NCI-H345 treated with DMSO at 0.1 percent for 48 hours (cell line): ENCODE data around the gene CKAP5.

Experiments
- DNase-seq: peaks from one replicate; lab custom pipeline; 2025; ENCODE audit not compliant: unreplicated experiment; lab: John Stamatoyannopoulos, UW

CKAP5 gene

DNA sequence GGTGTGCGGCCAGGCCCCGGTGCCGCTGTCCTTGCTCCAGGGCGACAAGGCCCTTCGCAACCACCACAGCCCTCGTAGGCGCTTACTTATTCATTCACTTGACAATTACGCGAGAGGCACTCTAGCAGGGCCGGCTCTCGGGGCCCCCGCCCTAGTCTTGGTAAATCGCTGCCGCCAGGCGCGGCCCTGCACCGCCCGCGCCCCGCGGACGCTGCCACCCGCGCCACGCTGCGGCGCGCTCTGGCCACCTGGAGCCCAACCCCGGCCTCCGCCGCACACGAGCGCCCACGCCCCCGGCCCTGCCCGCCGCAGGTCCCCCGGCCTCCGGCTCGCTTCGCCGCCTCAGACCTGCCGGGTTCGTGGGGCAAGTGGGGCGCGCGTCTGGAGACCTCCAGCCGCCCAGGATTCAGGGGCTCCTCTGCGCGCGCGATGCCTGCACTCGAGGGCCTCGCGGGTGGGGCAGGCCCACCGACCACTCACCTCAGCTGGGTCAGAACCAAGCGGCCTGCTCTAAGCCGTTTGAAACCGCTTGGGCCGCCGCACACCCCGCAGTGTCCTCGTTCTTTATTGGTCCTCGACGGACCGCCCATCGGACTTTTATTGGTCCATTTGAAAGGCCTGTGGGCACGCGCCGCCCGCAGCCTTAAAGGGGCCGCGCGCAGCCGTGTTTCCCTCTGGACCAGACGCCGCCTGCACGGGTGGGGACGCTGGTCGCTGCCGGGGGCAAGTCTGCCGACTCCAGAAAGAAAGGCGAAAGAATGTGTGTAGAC lies at the start of gene CKAP5:
TSS of gene CKAP5 (minus strand) at position 541 of the 770 bp plus-strand sequence. CDS start 25,049 bp downstream, outside the sequence.
- DNase-seq = peak; percentile 90

DNA sequence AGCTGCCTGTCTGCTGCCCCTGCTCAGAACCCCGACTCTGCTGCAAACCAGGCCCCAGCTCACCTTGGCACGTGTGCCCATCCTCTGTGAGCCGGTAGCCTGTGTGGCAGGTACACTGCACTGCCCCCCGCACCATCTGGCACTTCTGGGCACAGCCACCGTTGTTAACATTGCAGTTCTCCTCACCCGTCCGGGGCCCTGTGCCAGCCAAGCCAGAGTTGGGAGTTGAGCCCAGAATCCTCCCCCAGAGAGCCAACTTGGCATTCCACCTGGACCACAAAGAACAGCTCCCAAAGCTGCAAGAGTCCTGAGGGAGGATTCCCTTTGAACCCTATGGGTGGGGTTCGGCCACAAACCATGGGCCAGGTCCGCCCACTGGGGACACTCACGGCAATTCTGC lies 49.7 kb upstream of the CKAP5 start:
- DNase-seq = no peak

DNA sequence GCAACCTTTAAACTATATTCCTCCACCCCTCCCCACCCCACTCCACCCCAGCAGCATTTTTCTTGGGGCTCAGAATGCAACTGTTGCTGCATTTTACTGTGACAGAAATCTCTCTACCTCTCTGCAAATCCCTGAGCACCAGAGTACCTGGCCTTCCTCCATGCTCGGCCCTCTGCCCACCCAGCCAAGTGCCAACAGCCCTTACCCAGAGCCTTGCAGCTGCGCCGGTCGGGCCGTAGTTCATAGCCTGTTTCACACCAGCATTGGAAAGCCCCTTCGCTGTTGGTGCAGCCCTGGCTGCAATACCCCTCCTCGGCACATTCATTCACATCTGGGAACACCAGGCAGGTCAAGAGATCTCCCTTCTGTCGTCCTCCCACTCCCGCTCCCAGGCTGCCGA lies 48.9 kb upstream of the CKAP5 start:
- no peak for DNase-seq

DNA sequence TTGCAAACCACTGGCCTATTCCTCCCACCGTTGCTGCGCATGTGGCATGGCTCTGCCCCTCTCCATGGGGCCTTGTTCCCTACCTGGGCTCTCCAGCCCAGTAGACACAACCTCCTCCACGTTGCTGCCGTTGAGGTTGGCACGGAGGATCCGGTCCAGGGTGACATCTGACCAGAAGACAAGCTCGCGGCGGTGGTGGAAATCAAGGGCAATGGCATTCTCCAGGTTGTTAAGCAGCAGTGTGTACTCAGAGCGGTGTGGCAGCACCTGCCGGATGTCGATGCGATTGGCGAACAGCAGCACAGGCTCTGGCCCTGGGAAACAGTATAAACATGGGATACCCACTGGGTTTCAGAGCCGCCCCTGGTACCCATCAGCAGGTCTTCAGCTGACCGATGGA lies 48.4 kb upstream of the CKAP5 start:
- no peak for DNase-seq

DNA sequence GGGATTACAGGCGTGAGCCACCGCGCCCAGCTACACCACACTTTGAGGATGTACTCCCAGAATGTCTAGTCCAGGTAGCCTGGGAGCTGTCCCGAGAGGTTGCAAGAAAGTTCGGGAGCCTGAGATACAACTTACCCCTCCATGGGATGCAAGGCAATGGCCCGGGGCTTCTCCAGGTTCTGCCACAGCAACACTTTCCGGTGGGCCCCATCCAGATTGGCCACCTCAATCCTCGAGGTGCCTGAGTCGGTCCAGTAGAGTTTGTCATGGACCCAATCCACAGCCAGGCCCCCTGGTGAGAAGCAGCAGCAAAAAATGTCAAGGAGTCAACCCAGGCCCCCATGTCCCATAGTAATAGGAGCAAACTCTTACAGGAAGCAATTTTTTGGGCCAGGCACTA lies 46.8 kb upstream of the CKAP5 start:
- no peak for DNase-seq

DNA sequence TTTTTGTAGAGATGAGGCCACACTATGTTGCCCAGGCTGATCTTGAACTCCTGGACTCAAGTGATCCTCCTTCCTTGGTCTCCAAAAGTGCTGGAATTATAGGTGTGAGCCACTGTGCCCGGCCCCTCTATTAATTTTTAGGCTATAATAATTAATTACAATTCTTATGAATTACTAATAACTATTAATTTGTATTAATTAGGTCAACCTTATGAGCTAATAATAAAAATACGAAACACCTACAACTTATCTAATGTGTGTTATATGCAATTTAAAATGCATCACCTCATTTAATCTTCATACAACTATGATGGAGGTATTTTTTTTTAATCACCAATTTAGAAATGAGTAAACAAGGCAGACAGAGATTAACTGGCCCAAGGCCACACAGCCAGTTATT lies 46.0 kb upstream of the CKAP5 start:
- DNase-seq = no peak

DNA sequence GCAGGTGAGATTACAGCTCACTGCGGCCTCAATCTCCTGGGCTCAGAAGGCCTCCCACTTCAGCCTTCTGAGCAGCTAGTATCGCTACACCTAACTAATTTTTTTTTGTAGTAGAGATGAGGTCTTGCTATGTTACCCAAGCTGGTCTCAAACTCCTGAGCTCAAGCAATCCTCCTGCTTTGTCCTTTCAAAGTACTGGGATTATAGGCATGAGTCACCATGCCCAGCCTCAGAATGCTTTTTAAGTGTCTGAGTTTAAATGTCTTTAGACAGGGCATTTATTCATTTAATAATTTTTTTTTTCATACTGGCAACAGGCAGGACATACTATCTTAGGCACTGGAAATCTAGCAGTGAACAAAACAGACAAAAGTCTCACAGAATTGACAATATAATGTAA lies 44.6 kb upstream of the CKAP5 start:
- no peak for DNase-seq

DNA sequence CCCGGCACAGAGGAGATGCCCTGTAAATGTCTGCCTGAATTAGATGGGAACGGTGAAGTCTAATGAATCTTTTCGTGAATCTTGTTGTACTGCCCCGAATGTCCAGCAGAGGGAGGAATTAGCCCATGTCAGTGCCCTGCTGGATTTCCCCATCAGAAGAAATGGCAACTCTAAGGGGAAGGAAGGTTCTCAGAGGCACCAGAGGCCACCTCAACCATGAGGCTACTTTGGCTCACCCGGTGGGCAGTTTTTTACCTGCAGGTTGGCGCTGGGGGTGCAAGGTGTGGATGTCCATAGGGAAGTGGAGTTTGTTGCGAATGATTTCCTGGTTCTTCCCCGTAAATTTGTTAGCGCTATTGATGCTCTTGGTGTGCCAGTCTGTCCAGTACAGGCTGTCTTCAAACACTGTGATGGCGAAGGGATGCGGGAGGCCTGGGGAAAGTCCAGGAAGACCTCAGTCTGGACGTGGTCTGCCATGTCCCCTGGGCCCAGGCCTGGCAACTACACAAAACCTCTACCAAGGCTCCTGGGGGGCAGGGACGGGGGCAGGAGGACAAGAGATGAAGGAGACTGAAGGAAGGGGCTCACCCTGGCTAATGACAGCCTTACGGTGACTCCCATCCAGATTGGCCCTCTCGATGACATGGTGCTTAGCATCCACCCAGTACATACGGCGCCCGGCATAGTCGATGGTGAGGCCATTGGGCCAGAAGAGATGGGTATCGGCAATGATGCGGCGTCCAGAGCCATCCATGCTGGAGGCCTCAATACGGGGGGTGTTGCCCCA lies 43.8 kb upstream of the CKAP5 start:
- peak; percentile 46 for DNase-seq

DNA sequence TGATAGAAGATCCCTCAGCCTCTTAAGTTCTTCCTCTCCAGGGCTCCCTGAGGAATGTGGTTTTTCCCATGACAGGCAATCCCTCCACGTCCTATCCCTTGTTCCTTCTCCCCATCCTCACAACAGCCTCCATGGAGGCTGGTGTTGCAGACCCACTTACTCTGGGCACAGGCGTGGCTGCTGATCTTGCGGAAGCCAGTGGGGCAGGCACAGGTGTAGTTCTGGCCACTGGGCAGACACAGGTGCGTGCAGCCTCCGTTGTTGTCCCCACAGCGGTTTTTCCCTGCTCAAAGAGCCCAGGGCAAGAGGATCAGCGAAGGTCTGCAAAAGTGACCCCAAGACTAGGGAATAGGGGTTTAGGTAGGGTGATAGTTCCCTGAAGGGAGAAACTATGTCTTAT lies 43.2 kb upstream of the CKAP5 start:
- no peak for DNase-seq

DNA sequence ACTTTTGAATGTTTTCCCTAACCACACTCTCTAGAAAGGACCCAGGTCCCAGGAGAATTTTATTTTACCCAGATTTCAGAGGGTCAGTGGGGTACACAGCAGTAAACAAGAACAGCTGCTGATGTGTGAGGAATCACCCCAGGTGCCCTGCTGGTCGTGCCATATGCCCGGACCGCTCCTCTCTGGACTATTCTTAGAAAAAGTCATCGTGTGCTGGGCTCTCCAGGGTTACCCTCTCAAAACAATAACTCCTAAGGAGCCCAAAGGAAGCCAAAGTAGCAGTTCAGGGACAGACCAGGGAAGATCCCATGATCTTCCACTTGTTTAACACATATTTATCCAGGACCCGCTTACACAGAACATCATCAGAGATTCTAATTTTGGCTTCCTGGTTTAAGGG lies 42.6 kb upstream of the CKAP5 start:
- no peak for DNase-seq

DNA sequence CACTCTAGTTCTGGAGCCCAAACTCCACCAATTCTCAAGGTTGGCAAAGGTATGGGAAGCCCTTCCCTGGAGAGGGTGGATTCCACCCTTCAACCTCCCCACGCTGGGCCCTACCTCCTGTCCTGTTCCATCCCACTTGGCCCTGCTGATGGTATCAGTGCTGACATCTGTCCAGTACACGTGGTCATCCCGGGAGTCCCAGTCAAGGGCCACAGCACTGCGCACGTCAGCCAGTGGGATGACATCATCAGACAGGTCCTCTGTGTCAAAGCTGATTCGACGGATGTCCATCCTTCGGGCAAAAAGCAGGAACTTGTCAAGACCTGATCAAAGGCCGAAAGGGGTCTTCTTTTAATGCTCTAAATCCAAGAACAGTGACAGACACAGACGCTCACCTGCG lies 40.1 kb upstream of the CKAP5 start:
- no peak for DNase-seq

DNA sequence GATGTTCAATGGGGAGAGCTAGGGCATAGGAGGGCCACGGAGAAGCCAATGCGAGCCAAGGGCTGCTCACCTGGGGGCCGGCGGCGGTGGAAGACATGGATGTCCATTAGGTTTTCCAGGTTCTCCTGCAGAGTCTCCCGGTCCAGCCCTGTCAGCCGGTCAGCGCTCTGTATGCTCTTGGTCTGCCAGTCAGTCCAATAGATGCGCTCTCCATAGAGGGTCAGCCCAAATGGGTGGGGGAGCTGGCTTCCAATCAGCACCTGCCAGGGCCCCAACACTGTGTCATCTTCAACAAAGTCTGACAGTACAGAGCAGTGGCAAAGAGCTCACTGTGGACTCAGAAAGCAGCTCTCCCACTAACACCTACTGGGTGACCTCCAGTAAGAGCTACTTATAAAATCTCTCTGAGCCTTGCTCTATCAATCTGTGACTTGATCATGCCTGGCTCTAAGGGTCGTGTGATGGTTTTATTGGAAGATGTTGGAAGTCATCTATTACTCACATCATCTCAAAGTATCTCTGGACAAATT lies 33.0 kb upstream of the CKAP5 start:
- DNase-seq = no peak

DNA sequence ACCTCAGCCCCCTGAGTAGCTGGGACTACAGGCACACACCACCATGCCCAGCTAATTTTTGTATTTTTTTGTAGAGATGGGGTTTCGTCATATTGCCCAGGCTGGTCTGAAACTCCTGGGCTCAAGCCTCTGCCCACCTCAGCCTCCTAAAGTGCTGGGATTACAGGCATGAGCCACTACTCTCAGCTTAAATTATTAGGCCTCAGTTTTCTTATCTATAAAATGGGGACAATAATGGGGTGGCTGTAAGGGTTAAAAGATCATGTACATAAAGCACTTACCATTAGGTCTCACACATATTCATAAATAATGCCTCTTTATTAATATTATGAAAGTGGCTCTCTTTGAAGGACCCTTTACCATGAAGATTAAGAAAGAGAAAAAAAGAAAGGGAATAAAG lies 31.5 kb upstream of the CKAP5 start:
- no peak for DNase-seq

DNA sequence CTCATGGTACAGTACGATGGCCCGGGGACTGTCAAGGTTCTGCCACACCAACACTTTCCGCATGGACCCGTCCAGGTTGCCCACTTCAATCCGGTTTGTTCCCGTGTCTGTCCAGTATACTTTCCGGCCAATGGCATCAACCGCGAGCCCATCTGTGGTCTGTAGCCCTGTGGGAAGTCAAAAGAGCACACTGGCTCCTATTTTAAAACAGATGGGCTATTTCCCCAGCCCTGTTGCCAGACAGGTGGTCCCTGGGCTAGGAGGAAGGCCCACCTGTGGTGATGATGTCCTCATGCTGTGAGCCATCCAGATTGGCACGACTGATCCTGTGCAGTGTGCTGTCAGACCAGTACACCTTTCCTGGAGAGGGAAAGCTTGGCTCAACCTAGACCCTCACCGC lies 30.4 kb upstream of the CKAP5 start:
- DNase-seq = no peak

DNA sequence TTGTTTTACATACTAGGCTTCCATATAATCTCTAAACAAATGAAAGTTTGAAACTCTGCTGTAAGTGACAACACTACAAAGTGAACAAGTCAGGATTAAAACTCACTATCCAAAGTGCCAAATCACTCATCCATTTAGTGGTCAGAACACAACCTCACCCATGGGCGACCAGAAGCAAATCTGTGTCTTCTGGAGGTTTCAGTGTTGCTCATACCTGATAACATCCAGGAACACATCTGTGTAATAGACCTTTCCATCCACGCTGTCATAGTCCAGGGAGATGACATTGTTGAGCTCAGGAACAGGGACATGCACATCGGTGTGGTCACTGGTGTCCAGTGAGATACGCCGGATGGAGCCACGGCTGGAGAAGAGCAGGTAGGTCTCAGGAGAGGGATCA lies 28.5 kb upstream of the CKAP5 start:
- DNase-seq = no peak

DNA sequence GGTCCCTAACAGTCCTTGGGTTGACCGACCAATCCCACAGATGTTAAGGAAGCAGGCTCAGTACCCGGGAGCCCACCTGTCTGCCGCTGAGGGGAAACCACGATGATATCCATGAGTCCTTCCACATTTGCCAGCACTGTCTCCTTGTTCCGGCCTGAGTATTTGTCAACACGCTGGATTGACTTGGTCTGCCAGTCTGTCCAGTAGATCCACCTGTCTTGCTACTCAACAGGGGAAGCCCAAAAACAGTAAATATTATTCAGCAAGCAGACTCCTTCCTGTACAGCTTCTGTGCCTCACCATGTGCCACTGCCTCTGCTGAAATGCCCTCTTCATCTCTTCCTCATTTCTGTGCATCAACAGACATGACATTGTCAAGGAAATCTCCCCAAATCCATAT lies 22.8 kb upstream of the CKAP5 start:
- no peak for DNase-seq

DNA sequence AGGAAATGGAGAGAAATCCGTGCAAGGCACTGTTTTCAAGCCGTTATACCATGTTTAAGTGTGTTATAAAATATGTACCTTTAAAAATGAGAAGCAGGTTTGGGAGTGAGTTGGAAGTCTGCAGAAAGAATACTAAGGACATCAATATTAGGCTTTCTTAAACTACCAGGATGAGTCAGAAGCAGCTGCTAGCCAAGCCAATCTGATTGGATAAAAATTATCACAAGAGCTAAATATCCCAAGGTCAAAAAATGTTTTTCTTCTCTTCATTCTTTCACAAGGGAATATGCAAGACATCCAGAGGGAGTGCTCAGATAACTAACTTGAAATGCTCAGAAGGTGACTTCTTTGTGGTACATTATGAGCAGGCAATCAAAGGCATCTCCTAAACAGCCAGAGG lies 19.3 kb upstream of the CKAP5 start:
- DNase-seq = no peak

DNA sequence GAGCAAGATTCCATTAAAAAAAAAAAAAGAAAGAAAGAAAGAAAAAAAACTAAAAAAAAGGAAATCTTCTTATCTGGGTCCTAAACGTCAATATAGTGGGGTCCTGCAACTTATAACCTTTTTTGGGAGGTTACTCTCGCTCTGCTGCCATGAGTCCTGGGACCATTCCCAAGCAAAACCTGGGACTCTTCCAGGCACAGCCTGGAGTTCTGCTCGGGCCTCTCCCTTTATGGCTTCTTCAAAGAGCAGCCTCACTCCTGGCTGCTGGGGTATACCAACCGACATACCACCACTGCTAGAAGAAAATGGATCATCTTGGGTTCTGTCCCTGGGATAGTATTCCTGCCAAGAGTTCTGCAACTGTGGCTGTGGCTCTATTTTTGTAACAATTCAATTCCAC lies 14.1 kb upstream of the CKAP5 start:
- no peak for DNase-seq

DNA sequence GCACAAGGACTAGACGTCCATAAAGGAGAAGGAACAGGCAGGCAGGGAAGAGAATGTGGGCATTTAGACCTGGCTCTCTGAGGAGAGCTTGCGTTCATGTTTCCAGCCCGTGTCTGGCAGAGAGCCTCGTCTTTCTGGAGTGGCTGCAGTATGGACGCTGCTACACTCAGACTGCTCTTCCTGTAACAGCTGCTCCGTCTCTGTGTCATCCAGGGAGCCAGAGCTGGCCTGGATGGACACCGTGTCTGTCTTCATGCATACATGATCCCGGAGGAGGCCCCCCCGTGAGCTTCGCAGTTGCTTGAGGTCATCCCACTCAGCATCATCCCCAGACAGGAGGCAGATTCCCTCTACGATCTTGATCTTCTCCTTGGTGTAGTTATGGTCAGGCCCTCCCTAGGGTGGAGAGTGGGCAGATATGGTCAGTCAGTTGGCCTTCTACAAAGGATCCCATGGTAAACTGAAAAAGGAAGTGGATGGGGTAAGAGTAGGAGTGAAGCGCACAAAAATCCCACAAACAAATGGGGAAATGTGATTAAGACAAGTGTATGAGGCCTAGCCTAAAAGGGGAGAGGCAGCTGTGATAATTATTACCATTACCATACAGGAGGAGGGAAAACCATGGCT lies 13.0 kb upstream of the CKAP5 start:
- DNase-seq = no peak

DNA sequence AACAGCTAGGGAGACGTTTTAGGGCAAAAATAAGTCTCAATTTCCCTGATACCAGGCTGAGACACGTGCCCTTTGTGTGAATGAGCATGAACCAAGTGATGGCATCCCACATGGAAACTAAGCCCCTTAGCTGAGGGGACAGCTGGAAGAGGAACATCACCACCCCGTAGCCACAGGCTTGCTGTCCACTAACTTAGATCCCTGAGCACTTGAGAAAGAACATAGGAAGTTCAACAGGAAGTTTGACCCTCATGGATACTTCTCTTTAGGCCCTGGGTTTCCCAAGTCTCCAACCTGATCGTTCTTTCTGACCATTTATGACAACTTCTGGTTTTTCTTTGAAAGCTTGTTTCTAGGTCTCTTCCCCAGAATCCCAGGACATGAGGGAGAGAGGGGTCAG lies 11.6 kb upstream of the CKAP5 start:
- no peak for DNase-seq

DNA sequence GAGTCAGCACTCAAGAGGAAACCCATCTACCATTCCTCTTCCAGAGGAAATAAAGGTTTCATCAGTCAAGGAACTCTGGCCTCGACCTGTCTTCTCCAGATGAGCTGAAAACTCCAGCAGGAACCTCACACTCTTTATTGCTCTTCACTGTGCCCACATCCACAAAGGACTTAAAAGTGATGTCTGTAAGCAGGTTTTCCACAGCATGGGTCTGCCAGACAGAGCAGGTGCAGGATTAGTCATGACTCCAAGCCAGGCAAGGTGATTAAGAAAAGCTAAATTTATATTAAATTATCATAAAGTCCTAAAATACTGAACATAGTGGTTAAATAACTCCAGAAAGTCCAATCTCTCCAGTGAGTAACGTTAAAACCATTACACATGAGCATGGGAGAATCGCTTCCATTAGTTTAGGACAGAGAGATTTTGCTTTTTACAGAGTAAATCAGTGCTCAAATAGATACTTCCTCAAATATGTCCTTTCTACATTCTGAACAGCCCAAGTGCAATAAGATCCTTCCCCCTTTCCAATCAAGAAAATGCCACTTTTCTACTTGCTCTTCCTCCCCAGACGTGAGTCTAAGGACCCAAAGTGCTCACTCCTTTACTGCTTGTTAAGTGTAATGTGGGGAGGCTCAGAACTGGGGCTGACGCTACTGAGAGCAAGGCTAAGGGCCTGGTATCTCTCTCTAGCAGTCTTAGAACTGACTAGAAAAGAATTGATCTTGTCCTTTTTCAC lies 10.7 kb upstream of the CKAP5 start:
- DNase-seq = no peak
